WTC11 (cell line): Measurements from ENCODE around the gene WDR31. TPM values are rescaled to one million over a fixed set of nuclear protein-coding genes. Genes with fewer than 3 reads are reported as not detected.

Source experiments
- ATAC-seq: fragments of 200-7000 bp; cut with Tn5 transposase; 2 replicates; pipeline ENCODE4 v1.10.0; 2021; ENCODE audit warnings: mild to moderate bottlenecking, moderate library complexity
- CTCF ChIA-PET: fragments of 300-600 bp; sonication (Branson Sonifier 250); formaldehyde crosslinking; loops from one replicate; lab custom pipeline; 2021; ENCODE audit warnings: antibody characterized with exemption; lab: Charles Lee
- POLR2A ChIA-PET: fragments of 350-600 bp; sonication (Branson Sonifier 250); formaldehyde crosslinking; loops from one replicate; lab custom pipeline; 2021; ENCODE audit warnings: antibody characterized with exemption; lab: Charles Lee
- DNase-seq: peaks from one replicate; pipeline ENCODE4 v3.0.0; 2021; ENCODE audit warnings: low spot score
- H3K27ac Mint-ChIP-seq: 2 replicates; pipeline ENCODE4 v1.8.0; 2021; ENCODE audit warnings: mixed read lengths
- H3K27me3 Mint-ChIP-seq: 2 replicates; pipeline ENCODE4 v1.8.0; 2021; ENCODE audit warnings: low read depth, mild to moderate bottlenecking, moderate library complexity, mixed read lengths
- H3K36me3 Mint-ChIP-seq: 2 replicates; pipeline ENCODE4 v1.8.0; 2021; ENCODE audit warnings: mixed read lengths
- H3K4me1 Mint-ChIP-seq: 2 replicates; pipeline ENCODE4 v1.8.0; 2022; ENCODE audit warnings: mixed read lengths
- H3K4me3 Mint-ChIP-seq: 2 replicates; pipeline ENCODE4 v1.8.0; 2021; ENCODE audit warnings: mild to moderate bottlenecking, moderate library complexity, mixed read lengths
- H3K9me3 Mint-ChIP-seq: 2 replicates; pipeline ENCODE4 v1.8.0; 2021; ENCODE audit warnings: mixed read lengths
- CBFB ChIP-seq: sonication (generic); formaldehyde crosslinking; IDR thresholded peaks from 2 replicates; pipeline ENCODE4 v1.8.1; 2022; ENCODE audit warnings: mild to moderate bottlenecking, low read depth, missing genetic modification reagents
- ESRRA ChIP-seq: sonication (generic); formaldehyde crosslinking; IDR thresholded peaks from 2 replicates; pipeline ENCODE4 v1.8.1; 2022; ENCODE audit warnings: mild to moderate bottlenecking, missing genetic modification reagents, borderline replicate concordance
- GABPB1 ChIP-seq: sonication (generic); formaldehyde crosslinking; IDR thresholded peaks from 2 replicates; pipeline ENCODE4 v1.8.1; 2023; ENCODE audit warnings: mild to moderate bottlenecking, missing genetic modification reagents
- GTF2I ChIP-seq: fragments of 250-450 bp; sonication (Bioruptor Pico); conservative IDR thresholded peaks from 2 replicates; pipeline ENCODE4 v1.4.0; 2021; ENCODE audit warnings: mild to moderate bottlenecking
- JUN ChIP-seq: sonication (generic); formaldehyde crosslinking; IDR thresholded peaks from 2 replicates; pipeline ENCODE4 v1.8.0; 2023; ENCODE audit warnings: mild to moderate bottlenecking, missing genetic modification reagents
- MXD4 ChIP-seq: fragments of 250-450 bp; sonication (Bioruptor Pico); IDR thresholded peaks from 2 replicates; pipeline ENCODE4 v1.8.0; 2021; ENCODE audit warnings: mild to moderate bottlenecking, moderate library complexity, borderline replicate concordance
- NR2C2 ChIP-seq: sonication (generic); formaldehyde crosslinking; IDR thresholded peaks from 2 replicates; pipeline ENCODE4 v1.8.0; 2022; ENCODE audit warnings: mild to moderate bottlenecking, missing genetic modification reagents
- OVOL2 ChIP-seq: fragments of 250-450 bp; sonication (Bioruptor Pico); IDR thresholded peaks from 2 replicates; pipeline ENCODE4 v1.9.0; 2021; ENCODE audit warnings: mild to moderate bottlenecking, borderline replicate concordance
- SP1 ChIP-seq: sonication (generic); formaldehyde crosslinking; conservative IDR thresholded peaks from 2 replicates; pipeline ENCODE4 v1.8.1; 2022; ENCODE audit warnings: missing genetic modification reagents
- TEAD1 ChIP-seq: sonication (generic); formaldehyde crosslinking; IDR thresholded peaks from 2 replicates; pipeline ENCODE4 v1.8.0; 2022; ENCODE audit warnings: mild to moderate bottlenecking, missing genetic modification reagents
- ZNF263 ChIP-seq: sonication (generic); formaldehyde crosslinking; IDR thresholded peaks from 2 replicates; pipeline ENCODE4 v1.8.1; 2022; ENCODE audit warnings: low read depth, mild to moderate bottlenecking, moderate library complexity, missing genetic modification reagents
- ZNF423 ChIP-seq: fragments of 250-450 bp; sonication (Bioruptor Pico); IDR thresholded peaks from 2 replicates; pipeline ENCODE4 v2.1.2; 2022; ENCODE audit warnings: mild to moderate bottlenecking, moderate library complexity
- total RNA-seq: library from RNA; stranded (reverse); gene quantifications from 3 replicates; pipeline ENCODE4 v1.2.3, GENCODE V29; 2021
- TF ChIP-seq, protein P1 (sequence below): sonication (generic); formaldehyde crosslinking; conservative IDR thresholded peaks from 2 replicates; pipeline ENCODE4 v1.8.1; 2023; ENCODE audit warnings: mild to moderate bottlenecking, low read depth, missing genetic modification reagents, moderate library complexity
- TF ChIP-seq, protein P2 (sequence below): sonication (generic); formaldehyde crosslinking; IDR thresholded peaks from 2 replicates; pipeline ENCODE4 v1.8.1; 2022; ENCODE audit warnings: low read depth, mild to moderate bottlenecking, moderate library complexity, missing genetic modification reagents, borderline replicate concordance
- TF ChIP-seq, protein P3 (sequence below): sonication (generic); formaldehyde crosslinking; IDR thresholded peaks from 2 replicates; pipeline ENCODE4 v1.8.1; 2022; ENCODE audit warnings: mild to moderate bottlenecking, moderate library complexity, missing genetic modification reagents
- TF ChIP-seq, protein P4 (sequence below): sonication (generic); formaldehyde crosslinking; IDR thresholded peaks from 2 replicates; pipeline ENCODE4 v1.8.0; 2022; ENCODE audit warnings: mild to moderate bottlenecking, missing genetic modification reagents
- TF ChIP-seq, protein P5 (sequence below): fragments of 250-450 bp; sonication (Bioruptor Pico); IDR thresholded peaks from 2 replicates; pipeline ENCODE4 v1.9.0; 2021; ENCODE audit warnings: mild to moderate bottlenecking
- TF ChIP-seq, protein P6 (sequence below): fragments of 200-600 bp; IDR thresholded peaks from 2 replicates; pipeline ENCODE4 v1.8.0; 2022; ENCODE audit warnings: antibody characterized with exemption
- TF ChIP-seq, protein P7 (sequence below): sonication (generic); formaldehyde crosslinking; IDR thresholded peaks from 2 replicates; pipeline ENCODE4 v1.8.1; 2023; ENCODE audit warnings: mild to moderate bottlenecking, missing genetic modification reagents
- TF ChIP-seq, protein P8 (sequence below): sonication (generic); formaldehyde crosslinking; IDR thresholded peaks from 2 replicates; pipeline ENCODE4 v1.8.1; 2023; ENCODE audit warnings: mild to moderate bottlenecking, missing genetic modification reagents, moderate library complexity

WDR31 gene
- total RNA-seq, 1 experiment from 2014 or later = 0.37 TPM

DNA sequence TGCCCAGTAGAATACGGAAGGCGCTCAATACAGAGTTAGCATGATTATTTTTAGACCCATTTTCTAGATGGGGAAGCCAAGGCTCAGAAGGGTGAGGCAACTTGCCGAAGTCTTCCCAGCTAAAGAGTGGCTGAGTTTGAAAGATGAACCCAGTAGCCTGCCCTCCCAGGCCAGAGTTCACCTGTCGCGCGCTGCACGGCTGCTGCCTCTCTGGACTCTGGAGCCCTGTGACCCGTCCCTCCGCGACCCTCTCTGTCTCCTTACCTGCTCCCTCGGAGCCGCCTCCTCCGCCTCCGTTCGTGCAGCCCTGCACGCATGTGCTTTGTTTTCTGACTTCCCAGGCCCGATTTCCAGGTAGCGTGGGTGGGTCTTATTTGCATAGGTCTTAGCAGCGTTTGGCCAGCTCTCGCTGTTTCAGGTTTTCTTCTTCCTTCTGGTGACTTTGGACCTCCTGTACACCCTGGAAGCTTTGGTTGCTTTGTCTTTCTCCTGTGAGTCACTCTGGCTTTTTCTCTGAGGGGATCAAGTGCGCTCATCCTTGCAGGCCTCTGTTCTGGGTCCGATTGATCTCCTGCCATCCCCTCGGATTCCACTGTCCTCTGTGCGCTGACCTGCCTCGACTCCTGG lies 37.2 kb downstream of the WDR31 start, which contains the start of gene RNF183:
Gene RNF183, minus strand, starts transcription at position 585 of the 627 bp plus-strand sequence. CDS start 5,192 bp downstream, outside the sequence.
- Mint-ChIP-seq H3K9me3 (no peaks in the 10 kb centered on the region), H3K27ac (no peak within 1 kb of the TSS), H3K4me1 (peaks cover 9% of the 10 kb centered on the region; the same call in 1 of the 2 replicates), H3K36me3 (no peaks in the 10 kb centered on the region), H3K27me3 (no peaks in the 10 kb centered on the region), H3K4me3 (no peak within 1 kb of the TSS)
- TF ChIP-seq ZNF263 (CRISPR knock-in tag) (no peak), MXD4 (no peak), JUN (CRISPR knock-in tag) (no peak), CBFB (CRISPR knock-in tag) (no peak), ZNF423 (no peak), SP1 (CRISPR knock-in tag) (no peak), ESRRA (CRISPR knock-in tag) (no peak), GABPB1 (CRISPR knock-in tag) (no peak), TEAD1 (CRISPR knock-in tag) (no peak), NR2C2 (CRISPR knock-in tag) (no peak), GTF2I (CRISPR knock-in tag) (no peak), OVOL2 (CRISPR knock-in tag) (no peak)
- TF ChIP-seq, protein P1, sequence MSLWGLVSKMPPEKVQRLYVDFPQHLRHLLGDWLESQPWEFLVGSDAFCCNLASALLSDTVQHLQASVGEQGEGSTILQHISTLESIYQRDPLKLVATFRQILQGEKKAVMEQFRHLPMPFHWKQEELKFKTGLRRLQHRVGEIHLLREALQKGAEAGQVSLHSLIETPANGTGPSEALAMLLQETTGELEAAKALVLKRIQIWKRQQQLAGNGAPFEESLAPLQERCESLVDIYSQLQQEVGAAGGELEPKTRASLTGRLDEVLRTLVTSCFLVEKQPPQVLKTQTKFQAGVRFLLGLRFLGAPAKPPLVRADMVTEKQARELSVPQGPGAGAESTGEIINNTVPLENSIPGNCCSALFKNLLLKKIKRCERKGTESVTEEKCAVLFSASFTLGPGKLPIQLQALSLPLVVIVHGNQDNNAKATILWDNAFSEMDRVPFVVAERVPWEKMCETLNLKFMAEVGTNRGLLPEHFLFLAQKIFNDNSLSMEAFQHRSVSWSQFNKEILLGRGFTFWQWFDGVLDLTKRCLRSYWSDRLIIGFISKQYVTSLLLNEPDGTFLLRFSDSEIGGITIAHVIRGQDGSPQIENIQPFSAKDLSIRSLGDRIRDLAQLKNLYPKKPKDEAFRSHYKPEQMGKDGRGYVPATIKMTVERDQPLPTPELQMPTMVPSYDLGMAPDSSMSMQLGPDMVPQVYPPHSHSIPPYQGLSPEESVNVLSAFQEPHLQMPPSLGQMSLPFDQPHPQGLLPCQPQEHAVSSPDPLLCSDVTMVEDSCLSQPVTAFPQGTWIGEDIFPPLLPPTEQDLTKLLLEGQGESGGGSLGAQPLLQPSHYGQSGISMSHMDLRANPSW (CRISPR knock-in tag) = no peak
- TF ChIP-seq, protein P2, sequence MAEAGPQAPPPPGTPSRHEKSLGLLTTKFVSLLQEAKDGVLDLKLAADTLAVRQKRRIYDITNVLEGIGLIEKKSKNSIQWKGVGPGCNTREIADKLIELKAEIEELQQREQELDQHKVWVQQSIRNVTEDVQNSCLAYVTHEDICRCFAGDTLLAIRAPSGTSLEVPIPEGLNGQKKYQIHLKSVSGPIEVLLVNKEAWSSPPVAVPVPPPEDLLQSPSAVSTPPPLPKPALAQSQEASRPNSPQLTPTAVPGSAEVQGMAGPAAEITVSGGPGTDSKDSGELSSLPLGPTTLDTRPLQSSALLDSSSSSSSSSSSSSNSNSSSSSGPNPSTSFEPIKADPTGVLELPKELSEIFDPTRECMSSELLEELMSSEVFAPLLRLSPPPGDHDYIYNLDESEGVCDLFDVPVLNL = no peak
- TF ChIP-seq, protein P3, sequence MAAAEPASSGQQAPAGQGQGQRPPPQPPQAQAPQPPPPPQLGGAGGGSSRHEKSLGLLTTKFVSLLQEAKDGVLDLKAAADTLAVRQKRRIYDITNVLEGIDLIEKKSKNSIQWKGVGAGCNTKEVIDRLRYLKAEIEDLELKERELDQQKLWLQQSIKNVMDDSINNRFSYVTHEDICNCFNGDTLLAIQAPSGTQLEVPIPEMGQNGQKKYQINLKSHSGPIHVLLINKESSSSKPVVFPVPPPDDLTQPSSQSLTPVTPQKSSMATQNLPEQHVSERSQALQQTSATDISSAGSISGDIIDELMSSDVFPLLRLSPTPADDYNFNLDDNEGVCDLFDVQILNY = no peak
- TF ChIP-seq, protein P4, sequence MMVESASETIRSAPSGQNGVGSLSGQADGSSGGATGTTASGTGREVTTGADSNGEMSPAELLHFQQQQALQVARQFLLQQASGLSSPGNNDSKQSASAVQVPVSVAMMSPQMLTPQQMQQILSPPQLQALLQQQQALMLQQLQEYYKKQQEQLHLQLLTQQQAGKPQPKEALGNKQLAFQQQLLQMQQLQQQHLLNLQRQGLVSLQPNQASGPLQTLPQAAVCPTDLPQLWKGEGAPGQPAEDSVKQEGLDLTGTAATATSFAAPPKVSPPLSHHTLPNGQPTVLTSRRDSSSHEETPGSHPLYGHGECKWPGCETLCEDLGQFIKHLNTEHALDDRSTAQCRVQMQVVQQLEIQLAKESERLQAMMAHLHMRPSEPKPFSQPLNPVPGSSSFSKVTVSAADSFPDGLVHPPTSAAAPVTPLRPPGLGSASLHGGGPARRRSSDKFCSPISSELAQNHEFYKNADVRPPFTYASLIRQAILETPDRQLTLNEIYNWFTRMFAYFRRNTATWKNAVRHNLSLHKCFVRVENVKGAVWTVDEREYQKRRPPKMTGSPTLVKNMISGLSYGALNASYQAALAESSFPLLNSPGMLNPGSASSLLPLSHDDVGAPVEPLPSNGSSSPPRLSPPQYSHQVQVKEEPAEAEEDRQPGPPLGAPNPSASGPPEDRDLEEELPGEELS (CRISPR knock-in tag) = no peak
- TF ChIP-seq, protein P5, sequence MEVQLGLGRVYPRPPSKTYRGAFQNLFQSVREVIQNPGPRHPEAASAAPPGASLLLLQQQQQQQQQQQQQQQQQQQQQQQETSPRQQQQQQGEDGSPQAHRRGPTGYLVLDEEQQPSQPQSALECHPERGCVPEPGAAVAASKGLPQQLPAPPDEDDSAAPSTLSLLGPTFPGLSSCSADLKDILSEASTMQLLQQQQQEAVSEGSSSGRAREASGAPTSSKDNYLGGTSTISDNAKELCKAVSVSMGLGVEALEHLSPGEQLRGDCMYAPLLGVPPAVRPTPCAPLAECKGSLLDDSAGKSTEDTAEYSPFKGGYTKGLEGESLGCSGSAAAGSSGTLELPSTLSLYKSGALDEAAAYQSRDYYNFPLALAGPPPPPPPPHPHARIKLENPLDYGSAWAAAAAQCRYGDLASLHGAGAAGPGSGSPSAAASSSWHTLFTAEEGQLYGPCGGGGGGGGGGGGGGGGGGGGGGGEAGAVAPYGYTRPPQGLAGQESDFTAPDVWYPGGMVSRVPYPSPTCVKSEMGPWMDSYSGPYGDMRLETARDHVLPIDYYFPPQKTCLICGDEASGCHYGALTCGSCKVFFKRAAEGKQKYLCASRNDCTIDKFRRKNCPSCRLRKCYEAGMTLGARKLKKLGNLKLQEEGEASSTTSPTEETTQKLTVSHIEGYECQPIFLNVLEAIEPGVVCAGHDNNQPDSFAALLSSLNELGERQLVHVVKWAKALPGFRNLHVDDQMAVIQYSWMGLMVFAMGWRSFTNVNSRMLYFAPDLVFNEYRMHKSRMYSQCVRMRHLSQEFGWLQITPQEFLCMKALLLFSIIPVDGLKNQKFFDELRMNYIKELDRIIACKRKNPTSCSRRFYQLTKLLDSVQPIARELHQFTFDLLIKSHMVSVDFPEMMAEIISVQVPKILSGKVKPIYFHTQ (CRISPR knock-in tag) = no peak
- TF ChIP-seq, protein P6, sequence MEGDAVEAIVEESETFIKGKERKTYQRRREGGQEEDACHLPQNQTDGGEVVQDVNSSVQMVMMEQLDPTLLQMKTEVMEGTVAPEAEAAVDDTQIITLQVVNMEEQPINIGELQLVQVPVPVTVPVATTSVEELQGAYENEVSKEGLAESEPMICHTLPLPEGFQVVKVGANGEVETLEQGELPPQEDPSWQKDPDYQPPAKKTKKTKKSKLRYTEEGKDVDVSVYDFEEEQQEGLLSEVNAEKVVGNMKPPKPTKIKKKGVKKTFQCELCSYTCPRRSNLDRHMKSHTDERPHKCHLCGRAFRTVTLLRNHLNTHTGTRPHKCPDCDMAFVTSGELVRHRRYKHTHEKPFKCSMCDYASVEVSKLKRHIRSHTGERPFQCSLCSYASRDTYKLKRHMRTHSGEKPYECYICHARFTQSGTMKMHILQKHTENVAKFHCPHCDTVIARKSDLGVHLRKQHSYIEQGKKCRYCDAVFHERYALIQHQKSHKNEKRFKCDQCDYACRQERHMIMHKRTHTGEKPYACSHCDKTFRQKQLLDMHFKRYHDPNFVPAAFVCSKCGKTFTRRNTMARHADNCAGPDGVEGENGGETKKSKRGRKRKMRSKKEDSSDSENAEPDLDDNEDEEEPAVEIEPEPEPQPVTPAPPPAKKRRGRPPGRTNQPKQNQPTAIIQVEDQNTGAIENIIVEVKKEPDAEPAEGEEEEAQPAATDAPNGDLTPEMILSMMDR = no peak
- TF ChIP-seq, protein P7, sequence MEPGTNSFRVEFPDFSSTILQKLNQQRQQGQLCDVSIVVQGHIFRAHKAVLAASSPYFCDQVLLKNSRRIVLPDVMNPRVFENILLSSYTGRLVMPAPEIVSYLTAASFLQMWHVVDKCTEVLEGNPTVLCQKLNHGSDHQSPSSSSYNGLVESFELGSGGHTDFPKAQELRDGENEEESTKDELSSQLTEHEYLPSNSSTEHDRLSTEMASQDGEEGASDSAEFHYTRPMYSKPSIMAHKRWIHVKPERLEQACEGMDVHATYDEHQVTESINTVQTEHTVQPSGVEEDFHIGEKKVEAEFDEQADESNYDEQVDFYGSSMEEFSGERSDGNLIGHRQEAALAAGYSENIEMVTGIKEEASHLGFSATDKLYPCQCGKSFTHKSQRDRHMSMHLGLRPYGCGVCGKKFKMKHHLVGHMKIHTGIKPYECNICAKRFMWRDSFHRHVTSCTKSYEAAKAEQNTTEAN (CRISPR knock-in tag) = no peak
- TF ChIP-seq, protein P8, sequence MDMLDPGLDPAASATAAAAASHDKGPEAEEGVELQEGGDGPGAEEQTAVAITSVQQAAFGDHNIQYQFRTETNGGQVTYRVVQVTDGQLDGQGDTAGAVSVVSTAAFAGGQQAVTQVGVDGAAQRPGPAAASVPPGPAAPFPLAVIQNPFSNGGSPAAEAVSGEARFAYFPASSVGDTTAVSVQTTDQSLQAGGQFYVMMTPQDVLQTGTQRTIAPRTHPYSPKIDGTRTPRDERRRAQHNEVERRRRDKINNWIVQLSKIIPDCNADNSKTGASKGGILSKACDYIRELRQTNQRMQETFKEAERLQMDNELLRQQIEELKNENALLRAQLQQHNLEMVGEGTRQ (CRISPR knock-in tag) = no peak
- CTCF ChIA-PET = no interaction called here
- DNase-seq = no peak
- POLR2A ChIA-PET = no interaction called here
- peak; percentile 42 for ATAC-seq
